Uterus (tissue), 2 donors: ENCODE data around the gene SLC29A4.

Source experiments
- POLR2A ChIP-seq, 2 donors: fragments of 450-650 bp; IDR thresholded peaks; one replicate each; pipeline ENCODE4 v1.6.1; 2016; ENCODE audit warnings: antibody characterized with exemption in 2 of 2, mild to moderate bottlenecking in 1 of 2, moderate library complexity in 1 of 2
- TF ChIP-seq, protein P1 (sequence below), 4 experiments: fragments of 200-600 bp in 2 of 4; fragments of 450-650 bp in 2 of 4; sonication (generic) in 2 of 4; IDR thresholded peaks; one replicate each; pipeline ENCODE4 v1.5.1; 2016 to 2019; ENCODE audit warnings: antibody characterized with exemption in 4 of 4, mild to moderate bottlenecking in 2 of 4, moderate library complexity in 1 of 4

GRCh38 chr7:5276611-5277010, 6.1 kb upstream of the SLC29A4 start:
- TF ChIP-seq, protein P1, sequence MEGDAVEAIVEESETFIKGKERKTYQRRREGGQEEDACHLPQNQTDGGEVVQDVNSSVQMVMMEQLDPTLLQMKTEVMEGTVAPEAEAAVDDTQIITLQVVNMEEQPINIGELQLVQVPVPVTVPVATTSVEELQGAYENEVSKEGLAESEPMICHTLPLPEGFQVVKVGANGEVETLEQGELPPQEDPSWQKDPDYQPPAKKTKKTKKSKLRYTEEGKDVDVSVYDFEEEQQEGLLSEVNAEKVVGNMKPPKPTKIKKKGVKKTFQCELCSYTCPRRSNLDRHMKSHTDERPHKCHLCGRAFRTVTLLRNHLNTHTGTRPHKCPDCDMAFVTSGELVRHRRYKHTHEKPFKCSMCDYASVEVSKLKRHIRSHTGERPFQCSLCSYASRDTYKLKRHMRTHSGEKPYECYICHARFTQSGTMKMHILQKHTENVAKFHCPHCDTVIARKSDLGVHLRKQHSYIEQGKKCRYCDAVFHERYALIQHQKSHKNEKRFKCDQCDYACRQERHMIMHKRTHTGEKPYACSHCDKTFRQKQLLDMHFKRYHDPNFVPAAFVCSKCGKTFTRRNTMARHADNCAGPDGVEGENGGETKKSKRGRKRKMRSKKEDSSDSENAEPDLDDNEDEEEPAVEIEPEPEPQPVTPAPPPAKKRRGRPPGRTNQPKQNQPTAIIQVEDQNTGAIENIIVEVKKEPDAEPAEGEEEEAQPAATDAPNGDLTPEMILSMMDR (IDR thresholded peaks at IDR 0.05), result no peak
- TF ChIP-seq POLR2A (IDR thresholded peaks at IDR 0.05), result no peak
